Glomerular endothelial cell (primary cell): ENCODE measurements around the gene CALD1. TPM values are rescaled to one million over a fixed set of nuclear protein-coding genes. Genes with fewer than 3 reads are reported as not detected.

ENCODE experiments used
- DNase-seq: peaks from one replicate; pipeline ENCODE4 v3.0.0-alpha.2; 2011; ENCODE audit warnings: low read depth, low spot score; ENCODE audit errors: extremely low read depth
- total RNA-seq: library from RNA; depleted of rRNA; stranded (reverse); fragments of >200 nt; gene quantifications from 2 replicates; pipeline ENCODE4 v1.2.3, GENCODE V29; 2015

The CALD1 gene
- total RNA-seq, 1 donor from 2014 or later: 251 TPM

- no peak for DNase-seq
Measured at GRCh38 chr7:134826105-134826504, 46.7 kb downstream of the CALD1 start.

GRCh38 chr7:134827436-134827835, 48.0 kb downstream of the CALD1 start:
- no peak for DNase-seq

GRCh38 chr7:134827889-134828288, 48.5 kb downstream of the CALD1 start:
- DNase-seq: no peak

GRCh38 chr7:134828361-134828760, 48.9 kb downstream of the CALD1 start:
- DNase-seq: no peak

GRCh38 chr7:134829380-134829986, 50.0 kb downstream of the CALD1 start:
- DNase-seq: no peak

GRCh38 chr7:134831862-134832261, 52.4 kb downstream of the CALD1 start:
- DNase-seq: no peak

- no peak for DNase-seq
Measured at GRCh38 chr7:134832367-134832766, 52.9 kb downstream of the CALD1 start.

- DNase-seq: no peak
Measured at GRCh38 chr7:134834689-134835462, 55.4 kb downstream of the CALD1 start.

GRCh38 chr7:134835463-134835823, 56.0 kb downstream of the CALD1 start:
- no peak for DNase-seq

- DNase-seq: no peak
Measured at GRCh38 chr7:134836447-134836846, 57.0 kb downstream of the CALD1 start.

- DNase-seq: no peak
Measured at GRCh38 chr7:134839298-134839697, 59.9 kb downstream of the CALD1 start.

- DNase-seq: no peak
Measured at GRCh38 chr7:134842062-134842461, 62.6 kb downstream of the CALD1 start.

- DNase-seq: no peak
Measured at GRCh38 chr7:134842886-134843430, 63.5 kb downstream of the CALD1 start.

- DNase-seq: no peak
Measured at GRCh38 chr7:134844200-134844599, 64.8 kb downstream of the CALD1 start.

- no peak for DNase-seq
Measured at GRCh38 chr7:134845461-134845860, 66.0 kb downstream of the CALD1 start.

GRCh38 chr7:134847851-134848588, 68.6 kb downstream of the CALD1 start:
- no peak for DNase-seq

GRCh38 chr7:134850066-134850465, 70.6 kb downstream of the CALD1 start:
- no peak for DNase-seq

GRCh38 chr7:134851141-134851540, 71.7 kb downstream of the CALD1 start:
- no peak for DNase-seq

GRCh38 chr7:134852625-134853024, 73.2 kb downstream of the CALD1 start:
- DNase-seq: no peak

- no peak for DNase-seq
Measured at GRCh38 chr7:134854816-134855215, 75.4 kb downstream of the CALD1 start.

GRCh38 chr7:134855442-134855841, 76.0 kb downstream of the CALD1 start:
- DNase-seq: no peak

GRCh38 chr7:134856091-134856490, 76.7 kb downstream of the CALD1 start:
- DNase-seq: no peak
